Body of pancreas (tissue), 4 donors: ENCODE measurements around the gene ZBTB4. TPM values are rescaled to one million over a fixed set of nuclear protein-coding genes. Genes with fewer than 3 reads are reported as not detected.
A peak's percentile ranks its signal among the peaks of the same experiment; 100 is the strongest.

Experiments
- ATAC-seq: fragments of 150-250 bp; one replicate; pipeline ENCODE4 v1.9.1; 2016
- DNase-seq, 4 donors: peaks; one replicate each; pipeline ENCODE4 v3.0.0-alpha.2; 2019
- H3K27ac ChIP-seq, 4 donors: fragments of 200-600 bp; sonication (generic); 1 replicate in 3 of 4; 2 replicates in 1 of 4; pipeline versions ENCODE4 v1.5.1 to v1.6.1; 2016 to 2019; ENCODE audit warnings: mild to moderate bottlenecking in 1 of 4, mixed read lengths in 1 of 4, moderate library complexity in 1 of 4
- H3K27me3 ChIP-seq, 2 donors: fragments of 200-600 bp; sonication (generic); one replicate each; pipeline ENCODE4 v1.6.0; 2016; ENCODE audit warnings: mild to moderate bottlenecking in 1 of 2
- H3K36me3 ChIP-seq, 2 donors: fragments of 200-600 bp; sonication (generic); replicated peaks in 1 of 2; 2 replicates each; pipeline ENCODE4 v1.5.1; 2016; ENCODE audit warnings: low read depth in 2 of 2; ENCODE audit not compliant: insufficient read depth in 1 of 2
- H3K4me1 ChIP-seq: fragments of 200-600 bp; sonication (generic); one replicate; pipeline ENCODE4 v1.6.0; 2016
- H3K4me3 ChIP-seq, 2 donors: fragments of 200-600 bp; sonication (generic); 1 replicate in 1 of 2; 2 replicates in 1 of 2; pipeline ENCODE4 v1.5.1; 2016 to 2019
- H3K9me3 ChIP-seq, 3 donors: fragments of 200-600 bp; sonication (generic); 1 replicate in 2 of 3; 2 replicates in 1 of 3; pipeline ENCODE4 v1.5.1; 2016
- POLR2A ChIP-seq, 3 donors: fragments of 450-650 bp; IDR thresholded peaks; one replicate each; pipeline ENCODE4 v1.6.1; 2016; ENCODE audit warnings: antibody characterized with exemption in 3 of 3, mild to moderate bottlenecking in 2 of 3
- WGBS, 2 donors: methylation state at CpG; one replicate each; pipeline ENCODE4 v1.1.5; 2017; 5-methylcytosine and 5-hydroxymethylcytosine counted together
- intact Hi-C: fragments of 100-400 bp; cut with DNase I; formaldehyde crosslinking; loops from one replicate; pipeline ENCODE4 v1.15.1; 2023
- total RNA-seq, 2 donors: library from RNA; depleted of rRNA; stranded (reverse); fragments of >200 nt; gene quantifications; one replicate each; pipeline ENCODE4 v1.1.0, GENCODE V29; 2016
- TF ChIP-seq, protein P1 (sequence below), 7 experiments: fragments of 450-650 bp in 4 of 7; fragments of 200-600 bp in 3 of 7; sonication (generic) in 3 of 7; IDR thresholded peaks; one replicate each; pipeline ENCODE4 v1.5.1; 2016 to 2019; ENCODE audit warnings: antibody characterized with exemption in 7 of 7

Gene ZBTB4
- total RNA-seq, 2 donors from 2014 or later: 30.9 to 38.2 TPM

DNA sequence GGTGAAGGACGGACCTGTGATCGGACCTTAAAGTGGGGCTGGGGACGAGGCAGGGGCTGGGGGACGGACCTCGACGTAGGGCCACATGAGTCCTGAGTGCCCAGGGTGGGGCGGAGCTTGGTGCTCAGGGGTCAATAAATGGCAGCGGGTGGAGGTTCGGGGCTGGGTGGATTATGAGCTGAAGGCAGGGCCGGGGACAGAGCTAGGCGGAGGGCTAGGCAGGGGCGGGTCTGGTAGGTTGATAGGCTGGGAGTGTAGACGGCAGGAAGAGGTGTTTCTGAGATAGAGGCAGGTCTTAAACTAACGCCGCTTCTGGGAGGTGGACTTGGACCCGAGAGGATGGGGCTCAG is 33.8 kb downstream of the ZBTB4 start:
- no peaks in the 10 kb centered on the region for H3K36me3 ChIP-seq
- TF ChIP-seq, protein P1, sequence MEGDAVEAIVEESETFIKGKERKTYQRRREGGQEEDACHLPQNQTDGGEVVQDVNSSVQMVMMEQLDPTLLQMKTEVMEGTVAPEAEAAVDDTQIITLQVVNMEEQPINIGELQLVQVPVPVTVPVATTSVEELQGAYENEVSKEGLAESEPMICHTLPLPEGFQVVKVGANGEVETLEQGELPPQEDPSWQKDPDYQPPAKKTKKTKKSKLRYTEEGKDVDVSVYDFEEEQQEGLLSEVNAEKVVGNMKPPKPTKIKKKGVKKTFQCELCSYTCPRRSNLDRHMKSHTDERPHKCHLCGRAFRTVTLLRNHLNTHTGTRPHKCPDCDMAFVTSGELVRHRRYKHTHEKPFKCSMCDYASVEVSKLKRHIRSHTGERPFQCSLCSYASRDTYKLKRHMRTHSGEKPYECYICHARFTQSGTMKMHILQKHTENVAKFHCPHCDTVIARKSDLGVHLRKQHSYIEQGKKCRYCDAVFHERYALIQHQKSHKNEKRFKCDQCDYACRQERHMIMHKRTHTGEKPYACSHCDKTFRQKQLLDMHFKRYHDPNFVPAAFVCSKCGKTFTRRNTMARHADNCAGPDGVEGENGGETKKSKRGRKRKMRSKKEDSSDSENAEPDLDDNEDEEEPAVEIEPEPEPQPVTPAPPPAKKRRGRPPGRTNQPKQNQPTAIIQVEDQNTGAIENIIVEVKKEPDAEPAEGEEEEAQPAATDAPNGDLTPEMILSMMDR (IDR thresholded peaks at IDR 0.05): no peak
- TF ChIP-seq POLR2A (IDR thresholded peaks at IDR 0.05): no peak
- WGBS, 2 donors: 4% methylated on average over 16 of the region's 16 CpGs
- intact Hi-C loops: no loop called here
- H3K4me1 ChIP-seq: peaks cover 16% of the 10 kb centered on the region
- peak overlapping the region in 3 of 4 donors; percentile 33 to 75 (median 66) for H3K27ac ChIP-seq
- DNase-seq (peak in 1 of 4 donors; percentile 45), ATAC-seq (peak; percentile 53)
- H3K27me3 ChIP-seq: no peaks in the 10 kb centered on the region
- no peaks in the 10 kb centered on the region for H3K9me3 ChIP-seq
- H3K4me3 ChIP-seq: peak overlapping the region in 1 of 2 donors; percentile 35

- Histone ChIP-seq H3K9me3 (no peaks in the 10 kb centered on the region), H3K4me3 (peak within 1 kb of the TSS; percentile 3 to 35), H3K27ac (peak within 1 kb of the TSS; percentile 33 to 75 (median 51)), H3K36me3 (no peaks in the 10 kb centered on the region), H3K27me3 (no peaks in the 10 kb centered on the region), H3K4me1 (peaks cover 22% of the 10 kb centered on the region)
- ATAC-seq: peak; percentile 87
- TF ChIP-seq, protein P1 (IDR thresholded peaks at IDR 0.05): peak in 4 of 7 experiments; percentile 7 to 40 (median 18)
- TF ChIP-seq POLR2A (IDR thresholded peaks at IDR 0.05): peak in 2 of 3 donors; percentile 28 to 30
- WGBS, 2 donors: 3% methylated on average over 15 to 49 of the region's 51 CpGs
- intact Hi-C loops: loop anchor here (5.0 kb wide), 1 partner anchor 42 kb away; no protein-coding TSS in a partner anchor
- DNase-seq: peak; percentile 82 to 91 (median 88)
Measured at GRCh38 chr17:7444682-7445618, 34.5 kb downstream of the ZBTB4 start, which contains the start of gene CHRNB1. TSS of gene CHRNB1 (plus strand) at chr17:7445061. CDS start at chr17:7445128, 67 bp downstream.

DNA sequence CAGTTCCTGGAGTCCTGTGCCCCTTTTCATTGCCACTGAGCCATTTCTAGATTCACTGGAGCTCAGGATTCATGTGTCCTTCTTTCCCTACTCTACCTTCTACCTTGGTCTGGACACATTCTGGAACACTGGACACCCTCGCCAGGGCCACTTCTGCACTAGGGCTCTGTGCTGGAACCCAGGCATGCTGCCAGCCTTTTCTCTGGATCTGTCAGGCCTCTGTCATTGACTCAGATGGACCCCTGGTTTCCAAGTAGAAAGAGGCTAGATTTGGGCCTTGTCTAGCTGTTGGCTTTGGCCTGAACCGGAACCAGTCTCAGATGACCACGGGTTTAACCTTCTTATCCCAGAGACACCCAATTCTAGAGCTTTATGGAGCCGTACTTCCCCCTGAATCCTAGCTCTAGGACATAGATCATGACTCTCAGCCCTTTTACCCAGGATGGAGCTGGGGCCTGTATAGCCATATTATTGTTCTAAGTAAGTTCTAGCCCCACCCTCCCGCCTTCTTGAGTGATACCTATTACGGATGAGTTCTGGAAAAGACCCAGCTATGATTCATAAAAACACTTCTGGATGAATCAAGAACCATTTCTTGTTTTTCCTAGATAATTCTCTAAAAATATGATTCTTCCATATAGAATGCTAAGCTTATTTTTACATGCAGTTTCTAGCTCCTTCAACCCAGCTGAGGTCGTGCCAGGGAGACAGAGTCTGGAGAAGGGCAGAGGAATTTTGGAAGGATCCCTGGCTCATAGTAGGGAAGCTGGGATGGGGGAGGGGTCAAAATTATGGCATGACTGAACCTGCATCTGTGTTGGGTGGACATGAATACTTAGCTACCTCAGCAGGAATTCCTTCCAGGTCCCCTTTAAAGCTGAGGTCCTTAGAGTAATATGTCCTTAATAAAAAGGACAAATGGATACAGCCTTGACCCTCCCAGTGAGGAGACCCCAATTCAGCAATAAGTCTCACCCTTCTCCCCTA is 35.6 kb downstream of the ZBTB4 start:
- DNase-seq (no peak), ATAC-seq (no peak)
- TF ChIP-seq POLR2A (IDR thresholded peaks at IDR 0.05): no peak
- Histone ChIP-seq H3K9me3 (no peaks in the 10 kb centered on the region), H3K4me3 (no peak overlapping the region), H3K4me1 (peaks cover 31% of the 10 kb centered on the region), H3K27me3 (no peaks in the 10 kb centered on the region), H3K27ac (no peak overlapping the region), H3K36me3 (no peaks in the 10 kb centered on the region)
- WGBS, 2 donors: 74 to 81% methylated on average over 7 of the region's 7 CpGs
- intact Hi-C loops: loop anchor here (5.0 kb wide), 1 partner anchor 44 kb away; no protein-coding TSS in a partner anchor

DNA sequence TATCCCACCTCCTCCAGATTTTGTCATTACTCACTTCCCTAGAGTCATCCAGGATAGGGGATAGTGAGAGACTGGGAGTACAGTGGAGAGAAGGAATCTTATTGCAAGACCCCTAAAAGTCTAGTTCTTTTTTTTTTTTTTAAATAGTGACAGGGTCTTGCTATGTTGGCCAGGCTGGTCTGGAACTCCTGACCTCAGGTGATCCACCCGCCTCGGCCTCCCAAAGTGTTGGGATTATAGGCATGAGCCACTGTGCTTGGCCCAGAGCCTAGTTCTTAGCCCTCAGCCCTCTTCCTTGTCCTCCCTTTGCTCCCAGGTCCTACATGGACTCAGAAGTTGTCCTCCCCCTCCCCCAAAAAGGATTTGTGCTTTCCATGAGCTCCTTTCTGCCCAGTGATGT is 37.3 kb downstream of the ZBTB4 start:
- TF ChIP-seq, protein P1 (IDR thresholded peaks at IDR 0.05): no peak
- no peak for TF ChIP-seq POLR2A (IDR thresholded peaks at IDR 0.05)
- Histone ChIP-seq H3K27me3 (no peaks in the 10 kb centered on the region), H3K4me3 (no peak overlapping the region), H3K4me1 (peaks cover 42% of the 10 kb centered on the region), H3K9me3 (no peaks in the 10 kb centered on the region), H3K27ac (no peak overlapping the region), H3K36me3 (no peaks in the 10 kb centered on the region)
- ATAC-seq: no peak
- intact Hi-C loops: loop anchor here (5.0 kb wide), 1 partner anchor 45 kb away; no protein-coding TSS in a partner anchor
- DNase-seq: no peak
- 91 to 92% methylated on average over 2 of the region's 2 CpGs for WGBS, 2 donors
